22Rv1 (cell line): Measurements from ENCODE around the gene LGALS1.

ENCODE experiments used
- H3K27ac ChIP-seq: fragments of 450-650 bp; 2 replicates; pipeline ENCODE4 v1.5.1; 2017
- CTCF ChIP-seq: fragments of 450-650 bp; IDR thresholded peaks from 2 replicates; pipeline ENCODE4 v1.5.1; 2017; ENCODE audit warnings: mild to moderate bottlenecking
- ZFX ChIP-seq: fragments of 450-650 bp; IDR thresholded peaks from 2 replicates; pipeline ENCODE4 v1.6.1; 2017; ENCODE audit warnings: antibody characterized with exemption, borderline replicate concordance

LGALS1 gene

GRCh38 chr22:37639070-37639760 is 36.2 kb upstream of the LGALS1 start, which contains the start of gene SH3BP1:
SH3BP1 (plus strand) TSS chr22:37639669; CDS start chr22:37639788, 119 bp downstream.
- peak within 1 kb of the TSS; percentile 73 for H3K27ac ChIP-seq
- TF ChIP-seq ZFX (no peak), CTCF (peak; percentile 1; the same call in 1 of the 2 replicates)

DNA sequence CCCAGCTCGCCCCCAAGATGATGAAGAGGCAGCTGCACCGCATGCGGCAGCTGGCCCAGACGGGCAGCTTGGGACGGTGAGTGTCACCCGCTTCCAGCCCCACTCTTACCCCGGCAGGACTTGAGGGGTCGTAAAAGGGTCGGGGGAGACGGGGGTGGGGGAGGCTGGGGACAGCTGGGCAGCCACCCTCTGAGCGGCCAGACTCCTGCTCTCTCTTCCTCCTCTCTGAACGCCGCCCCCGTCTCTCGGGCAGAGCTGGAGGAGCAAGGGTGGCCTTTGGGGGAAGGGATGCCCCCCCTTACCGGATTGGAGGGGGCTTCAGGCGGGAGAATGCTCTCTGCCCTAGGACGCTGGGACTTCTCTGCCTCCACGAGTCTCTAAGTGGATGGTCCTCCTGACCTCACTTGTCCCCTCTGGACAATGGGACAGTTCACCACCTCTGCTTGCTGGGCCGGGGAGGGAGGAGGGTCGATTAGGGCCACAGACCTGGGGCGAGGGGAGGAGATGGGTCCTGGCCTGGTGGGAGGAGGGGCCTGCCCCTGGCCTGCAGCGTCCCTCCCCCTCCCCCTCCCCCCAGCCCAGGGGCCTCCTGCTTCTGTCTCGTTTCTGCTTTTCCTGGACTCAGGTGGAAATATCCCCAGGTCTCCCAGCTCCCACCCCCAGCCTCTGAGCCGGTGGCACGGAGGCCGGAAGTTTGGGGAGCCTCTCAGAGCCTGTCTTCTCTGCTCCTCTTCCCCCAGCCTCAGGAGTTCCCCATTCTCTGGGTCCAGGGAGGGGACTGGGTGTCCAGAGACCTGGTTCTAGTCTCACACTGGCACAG is 35.5 kb upstream of the LGALS1 start:
- H3K27ac ChIP-seq = peak overlapping the region; percentile 73
- no peak for TF ChIP-seq ZFX
- no peak for TF ChIP-seq CTCF

DNA sequence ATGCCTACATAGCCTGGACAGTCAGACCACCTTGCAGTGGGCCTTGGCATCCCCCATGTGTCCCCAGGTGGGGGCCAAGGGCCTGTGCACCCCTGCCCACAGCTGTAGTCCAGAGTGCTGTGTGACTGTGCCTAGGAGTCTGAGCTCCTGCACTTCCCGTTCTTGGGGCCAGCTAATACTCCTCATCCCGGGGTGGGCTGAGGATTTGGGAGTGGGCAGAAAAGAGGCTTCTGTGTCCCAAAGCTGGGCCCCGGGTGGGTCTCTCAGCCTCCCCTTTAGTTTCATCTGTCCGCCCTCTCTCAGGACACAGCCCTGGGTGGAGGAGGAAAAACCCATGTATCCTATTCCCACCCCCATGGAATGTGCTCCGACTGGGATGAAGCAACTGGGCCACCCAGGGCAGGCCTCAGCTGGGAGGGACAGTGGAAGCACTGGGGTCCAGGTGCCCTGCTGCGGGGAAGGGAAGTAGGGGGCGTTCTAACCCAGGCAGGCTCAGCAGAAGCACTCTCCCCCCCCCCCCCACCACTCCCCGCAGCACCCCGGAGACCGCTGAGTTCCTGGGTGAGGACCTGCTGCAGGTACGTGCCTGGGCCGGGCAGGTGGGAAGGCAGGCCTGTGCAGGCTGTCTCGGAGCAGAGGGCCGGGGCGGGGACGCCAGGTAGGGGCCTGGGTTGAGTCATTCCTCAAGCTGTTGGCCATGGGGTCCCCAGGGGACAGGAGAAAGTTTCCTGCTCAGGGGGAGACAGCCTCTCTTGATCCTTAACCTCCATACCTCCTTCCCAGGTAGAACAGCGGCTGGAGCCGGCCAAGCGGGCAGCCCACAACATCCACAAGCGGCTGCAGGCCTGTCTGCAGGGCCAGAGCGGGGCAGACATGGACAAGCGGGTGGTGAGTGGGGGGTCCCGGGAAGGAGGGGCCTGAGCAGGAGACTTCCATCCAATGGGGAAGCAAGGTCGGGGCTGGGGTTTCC is 34.6 kb upstream of the LGALS1 start:
- H3K27ac ChIP-seq = peak overlapping the region; percentile 73
- TF ChIP-seq CTCF = no peak
- TF ChIP-seq ZFX = no peak

DNA sequence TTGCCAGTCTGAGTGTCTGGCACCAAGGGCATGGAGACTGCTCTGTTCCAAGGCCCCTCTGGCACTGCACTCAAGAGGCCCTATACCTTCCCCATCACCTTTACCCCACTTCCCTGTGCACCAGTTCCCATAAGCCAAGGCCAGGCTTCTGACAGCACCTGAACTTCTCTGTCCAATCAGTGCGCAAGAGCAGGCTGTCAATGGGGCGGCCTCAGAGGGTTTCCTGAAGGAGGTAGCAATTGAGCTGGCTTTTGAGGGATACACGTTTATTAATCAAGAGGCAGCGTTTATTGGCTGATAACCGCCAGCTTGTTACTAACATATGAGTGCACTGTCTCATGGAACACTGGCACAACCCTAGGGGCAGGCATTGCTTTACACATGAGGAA is 33.9 kb upstream of the LGALS1 start:
- H3K27ac ChIP-seq = no peak overlapping the region
- TF ChIP-seq ZFX (no peak), CTCF (no peak)

GRCh38 chr22:37643225-37643847 is 32.1 kb upstream of the LGALS1 start:
- H3K27ac ChIP-seq = no peak overlapping the region
- TF ChIP-seq ZFX (no peak), CTCF (peak; percentile 96)

GRCh38 chr22:37647317-37647716 is 28.1 kb upstream of the LGALS1 start:
- TF ChIP-seq CTCF (no peak), ZFX (no peak)
- no peak overlapping the region for H3K27ac ChIP-seq
